Right lobe of liver (tissue), 4 donors: Measurements from ENCODE around the gene ZNF837.

Experiments
- POLR2A ChIP-seq: fragments of 450-650 bp; IDR thresholded peaks from one replicate; pipeline ENCODE4 v1.6.1; 2017; ENCODE audit warnings: antibody characterized with exemption, mild to moderate bottlenecking
- TF ChIP-seq, protein P1 (sequence below), 4 donors: fragments of 200-600 bp in 3 of 4; fragments of 450-650 bp in 1 of 4; IDR thresholded peaks; one replicate each; pipeline versions ENCODE4 v1.5.1 to v1.8.0; 2016 to 2022; ENCODE audit warnings: antibody characterized with exemption in 4 of 4, mild to moderate bottlenecking in 2 of 4
- donor health status: DM: no; HTN: no; CAD: no.
- donor health status: DM: no; HTN: no; CAD: no.
- donor health status: DM: no; HTN: yes; CAD: no.

DNA sequence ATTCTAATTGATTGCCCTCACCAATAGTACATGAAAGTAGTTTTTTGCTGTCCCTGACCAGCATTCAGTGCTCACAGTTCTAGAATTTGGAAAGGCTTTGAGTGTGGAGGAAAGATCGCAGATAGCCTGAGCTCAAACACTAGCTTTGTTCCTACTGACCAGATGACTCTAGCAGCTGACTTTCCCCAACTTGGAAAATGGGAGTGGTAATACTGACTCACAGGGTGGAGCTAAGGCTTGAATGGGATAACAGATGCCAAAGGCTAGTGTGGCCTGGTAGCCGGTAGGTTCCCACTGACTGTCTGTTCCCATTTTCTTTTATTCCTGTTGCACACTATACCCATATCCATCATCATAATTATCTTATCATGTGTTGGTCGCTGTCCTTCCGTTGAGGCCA is 50.4 kb downstream of the ZNF837 start:
- TF ChIP-seq, protein P1, sequence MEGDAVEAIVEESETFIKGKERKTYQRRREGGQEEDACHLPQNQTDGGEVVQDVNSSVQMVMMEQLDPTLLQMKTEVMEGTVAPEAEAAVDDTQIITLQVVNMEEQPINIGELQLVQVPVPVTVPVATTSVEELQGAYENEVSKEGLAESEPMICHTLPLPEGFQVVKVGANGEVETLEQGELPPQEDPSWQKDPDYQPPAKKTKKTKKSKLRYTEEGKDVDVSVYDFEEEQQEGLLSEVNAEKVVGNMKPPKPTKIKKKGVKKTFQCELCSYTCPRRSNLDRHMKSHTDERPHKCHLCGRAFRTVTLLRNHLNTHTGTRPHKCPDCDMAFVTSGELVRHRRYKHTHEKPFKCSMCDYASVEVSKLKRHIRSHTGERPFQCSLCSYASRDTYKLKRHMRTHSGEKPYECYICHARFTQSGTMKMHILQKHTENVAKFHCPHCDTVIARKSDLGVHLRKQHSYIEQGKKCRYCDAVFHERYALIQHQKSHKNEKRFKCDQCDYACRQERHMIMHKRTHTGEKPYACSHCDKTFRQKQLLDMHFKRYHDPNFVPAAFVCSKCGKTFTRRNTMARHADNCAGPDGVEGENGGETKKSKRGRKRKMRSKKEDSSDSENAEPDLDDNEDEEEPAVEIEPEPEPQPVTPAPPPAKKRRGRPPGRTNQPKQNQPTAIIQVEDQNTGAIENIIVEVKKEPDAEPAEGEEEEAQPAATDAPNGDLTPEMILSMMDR (IDR thresholded peaks at IDR 0.05): no peak
- TF ChIP-seq POLR2A: peak; percentile 33
